Esophagus muscularis mucosa (tissue), 3 donors: ENCODE results near the gene TSN.

ENCODE experiments used
- CTCF ChIP-seq, 3 experiments: fragments of 200-600 bp in 2 of 3; fragments of 450-650 bp in 1 of 3; sonication (generic) in 2 of 3; IDR thresholded peaks; one replicate each; pipeline ENCODE4 v1.5.1; 2017 to 2019; ENCODE audit warnings: antibody characterized with exemption in 3 of 3, mild to moderate bottlenecking in 2 of 3, moderate library complexity in 1 of 3
- POLR2A ChIP-seq: fragments of 450-650 bp; IDR thresholded peaks from one replicate; pipeline ENCODE4 v1.6.1; 2017; ENCODE audit warnings: antibody characterized with exemption, moderate library complexity, mild to moderate bottlenecking, low read depth

DNA sequence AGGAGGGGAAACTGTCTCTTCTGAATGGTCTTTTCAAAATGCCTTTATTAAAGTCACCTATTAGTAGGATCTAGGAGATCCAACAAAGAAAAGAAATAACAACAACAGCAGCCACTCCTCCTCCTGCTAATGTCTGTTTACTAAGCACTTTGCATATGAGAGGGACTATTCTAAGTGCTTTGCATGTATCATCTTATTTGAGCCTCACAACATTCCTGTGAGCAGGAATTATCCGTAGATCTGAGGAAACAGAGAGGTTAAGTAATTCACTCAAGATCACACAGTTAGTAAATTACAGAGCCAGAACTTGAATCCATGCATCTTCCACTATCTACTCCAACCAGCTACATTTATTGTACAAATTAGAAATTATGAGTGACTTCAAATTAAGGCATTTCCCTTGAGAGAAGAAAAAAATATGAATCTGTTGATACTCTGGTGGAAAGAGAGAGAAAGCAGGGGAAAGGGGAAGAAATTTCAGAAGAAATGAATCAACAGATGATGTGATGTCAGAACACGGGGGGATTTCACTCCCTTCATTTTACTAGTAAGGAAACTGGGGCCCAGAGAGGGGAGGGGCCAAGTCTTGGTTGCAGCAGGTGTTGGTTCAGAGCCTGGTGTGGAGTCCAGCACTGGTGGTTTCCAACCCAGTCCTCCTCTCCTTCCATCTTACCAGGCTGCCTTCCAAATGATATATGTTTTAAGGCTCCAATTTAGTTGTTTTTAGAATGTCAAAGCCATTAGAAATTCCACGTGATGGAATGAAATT is 49.7 kb downstream of the TSN start:
- TF ChIP-seq POLR2A (no peak), CTCF (IDR thresholded peaks at IDR 0.05) (no peak)
